Central memory CD4-positive, alpha-beta T cell (primary cell): Measurements from ENCODE around the gene ETV3.

Source experiments
- DNase-seq: peaks from one replicate; pipeline ENCODE4 v3.0.0; 2022

Gene ETV3

DNA sequence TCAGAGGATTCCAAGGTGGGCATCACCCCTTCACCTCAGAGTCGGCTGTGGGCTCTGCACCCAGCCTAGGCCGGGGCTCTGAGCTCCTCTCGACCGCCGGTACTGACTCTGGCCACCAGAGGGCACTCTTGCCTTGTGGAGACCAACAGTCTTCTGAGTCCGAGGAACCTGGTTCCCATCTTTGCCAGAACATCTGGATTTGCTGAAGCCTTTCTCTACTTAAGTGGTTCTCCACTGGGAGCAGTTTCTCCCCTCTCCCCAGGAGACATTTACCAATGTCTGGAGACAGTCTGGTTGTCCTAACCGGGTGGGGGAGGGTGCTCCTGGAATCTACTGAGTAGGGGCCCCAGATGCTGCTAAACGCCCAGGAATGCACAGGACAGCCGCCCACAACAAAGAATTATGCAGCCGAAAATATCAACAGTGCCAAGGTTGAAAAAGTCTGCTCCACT, 48.0 kb downstream of the ETV3 start:
- peak; percentile 72 for DNase-seq

DNA sequence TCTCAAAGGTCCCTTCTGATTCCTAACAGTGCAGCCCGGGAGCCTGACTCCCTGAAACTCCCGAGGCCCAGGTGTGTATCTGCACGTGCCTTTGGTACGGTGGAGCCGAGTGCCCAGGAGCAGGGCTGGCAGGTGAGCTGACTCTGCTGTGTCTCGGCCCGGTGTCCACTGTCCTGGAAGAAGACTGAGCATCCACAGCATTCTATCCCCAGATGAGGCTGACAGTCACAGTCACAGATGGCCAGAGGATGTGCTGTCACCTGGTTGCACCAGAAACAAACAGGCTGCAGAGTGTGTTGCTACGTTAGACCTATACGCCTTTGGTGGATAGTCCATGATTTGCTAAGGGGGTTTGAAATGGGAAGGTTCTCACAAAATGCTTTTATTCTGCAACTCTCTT, 48.4 kb downstream of the ETV3 start:
- DNase-seq: no peak

DNA sequence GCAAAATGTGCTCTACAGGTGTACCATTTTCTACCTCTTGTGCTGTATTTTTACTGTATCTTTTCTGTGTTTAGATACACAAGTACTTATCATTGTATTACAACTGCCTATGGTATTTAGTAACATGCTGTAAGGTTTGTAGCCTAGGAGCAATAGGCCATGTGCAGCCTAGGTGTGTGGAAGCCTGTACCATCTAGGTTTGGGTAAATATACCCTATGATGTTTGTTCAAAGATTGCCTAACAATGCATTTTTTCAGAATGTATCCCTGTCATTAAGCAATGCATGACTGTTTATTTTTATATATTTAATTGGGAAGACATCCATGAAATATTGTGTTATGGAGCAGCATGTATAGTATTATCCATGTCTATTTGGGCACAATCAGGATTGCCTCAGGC, 49.6 kb downstream of the ETV3 start:
- DNase-seq: no peak

DNA sequence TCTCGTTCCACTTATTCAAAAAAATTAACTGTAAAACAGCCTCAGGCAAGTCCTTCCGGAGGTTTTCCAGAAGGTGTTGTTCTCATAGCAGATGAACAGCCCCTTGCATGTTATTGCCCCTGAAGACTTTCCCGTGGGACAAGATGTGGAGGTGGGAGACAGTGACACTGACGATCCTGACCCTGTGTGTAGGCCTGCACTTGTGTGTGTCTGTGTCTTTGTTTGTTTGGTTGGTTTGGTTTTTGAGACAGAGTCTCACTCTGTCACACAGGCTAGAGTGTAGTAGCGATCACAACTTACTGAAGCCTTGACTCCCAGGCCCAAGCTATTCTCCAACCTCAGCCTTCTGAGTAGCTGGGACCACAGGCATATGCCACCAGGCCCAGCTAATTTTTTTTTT, 51.2 kb downstream of the ETV3 start:
- DNase-seq: no peak

DNA sequence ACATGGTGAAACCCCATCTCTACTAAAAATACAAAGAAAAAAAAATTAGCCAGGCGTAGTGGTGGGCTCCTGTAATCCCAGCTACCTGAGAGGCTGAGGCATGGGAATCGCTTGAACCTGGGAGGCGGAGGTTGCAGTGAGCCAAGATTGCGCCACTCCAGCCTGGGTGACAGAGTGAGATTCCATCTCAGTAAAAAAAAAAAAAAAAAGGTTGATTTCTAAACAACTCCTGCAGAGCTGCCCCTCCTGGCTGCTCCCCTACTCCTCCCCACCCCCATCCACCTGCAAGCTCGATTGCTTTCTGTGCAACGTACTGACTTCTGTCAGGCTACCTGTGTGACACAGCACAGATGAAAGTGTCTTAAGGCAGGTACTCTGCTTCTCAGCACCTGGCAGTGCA, 51.9 kb downstream of the ETV3 start:
- DNase-seq: no peak

DNA sequence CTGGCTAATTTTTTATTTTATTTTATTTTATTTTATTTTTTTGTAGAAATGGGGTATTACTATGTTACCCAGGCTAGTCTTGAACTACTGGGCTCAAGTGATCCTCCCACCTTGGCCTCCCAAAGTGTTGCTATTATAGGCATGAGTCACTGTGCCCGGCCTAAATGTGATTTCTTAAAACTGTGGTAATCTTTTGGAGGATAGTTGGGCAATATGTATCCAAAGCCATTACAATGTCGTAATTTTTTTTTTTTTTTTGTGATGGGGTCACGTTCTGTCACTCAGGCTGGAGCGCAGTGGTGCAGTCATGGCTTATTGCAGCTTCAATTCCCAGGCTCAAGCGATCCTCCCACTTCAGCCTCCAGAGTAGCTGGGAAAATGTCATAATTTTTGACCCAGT, 52.8 kb downstream of the ETV3 start:
- DNase-seq: no peak

DNA sequence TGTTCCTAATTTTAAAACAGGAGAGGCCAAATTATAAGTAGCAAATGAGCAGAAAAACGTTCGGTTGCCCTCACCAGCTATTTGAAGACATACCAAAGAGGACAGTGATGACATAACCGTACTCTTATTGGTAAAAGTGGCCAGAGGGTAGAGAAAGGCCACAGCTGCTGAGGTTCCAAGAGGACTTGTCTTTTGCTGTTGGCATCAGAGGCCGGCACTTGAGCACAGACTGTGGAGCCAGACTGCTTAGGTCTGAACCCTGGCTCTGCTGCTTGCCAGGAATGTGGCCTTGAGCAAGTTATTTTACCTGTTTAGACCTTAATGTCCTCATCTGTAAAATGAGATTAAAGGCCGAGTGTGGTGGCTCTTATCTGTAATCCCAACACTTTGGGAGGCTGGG, 53.5 kb downstream of the ETV3 start:
- DNase-seq: no peak

DNA sequence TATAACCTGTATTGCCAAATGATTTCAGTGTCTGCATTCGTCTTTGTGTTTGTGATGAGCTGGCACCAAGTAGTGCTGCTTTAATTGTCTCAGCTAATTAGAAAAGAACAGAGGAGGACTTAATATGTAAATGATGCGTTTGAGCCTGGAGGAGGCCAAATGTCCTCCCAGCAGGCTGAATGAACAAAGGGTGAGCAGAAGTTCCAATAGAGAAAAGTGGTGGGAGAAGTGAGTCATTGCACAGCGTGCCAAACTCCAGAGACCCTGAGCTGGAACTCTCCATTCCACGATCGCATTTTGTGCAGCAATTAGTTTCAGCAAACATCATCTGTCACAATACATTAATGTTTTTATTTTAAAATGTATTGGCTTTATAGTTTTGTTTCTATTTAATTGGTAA, 56.5 kb downstream of the ETV3 start:
- no peak for DNase-seq

DNA sequence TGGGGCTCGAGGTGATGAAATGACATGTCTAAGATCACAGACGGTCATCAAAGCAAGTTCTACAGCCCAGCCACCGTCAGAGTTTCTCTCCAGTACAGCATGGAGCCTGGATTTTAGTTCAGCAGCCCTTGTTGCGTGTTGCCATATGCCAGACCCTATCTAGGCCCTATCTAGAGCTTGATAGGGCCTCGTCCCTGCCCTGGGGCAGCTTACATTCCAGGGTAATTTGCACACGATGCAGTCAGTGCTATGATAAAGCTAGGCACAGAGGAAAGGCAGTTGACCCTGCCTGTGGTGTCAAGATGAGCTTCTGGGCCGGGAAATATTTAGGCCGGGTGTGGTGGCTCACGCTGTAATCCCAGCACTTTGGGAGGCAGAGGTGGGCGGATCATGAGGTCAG, 57.5 kb downstream of the ETV3 start:
- DNase-seq: no peak

DNA sequence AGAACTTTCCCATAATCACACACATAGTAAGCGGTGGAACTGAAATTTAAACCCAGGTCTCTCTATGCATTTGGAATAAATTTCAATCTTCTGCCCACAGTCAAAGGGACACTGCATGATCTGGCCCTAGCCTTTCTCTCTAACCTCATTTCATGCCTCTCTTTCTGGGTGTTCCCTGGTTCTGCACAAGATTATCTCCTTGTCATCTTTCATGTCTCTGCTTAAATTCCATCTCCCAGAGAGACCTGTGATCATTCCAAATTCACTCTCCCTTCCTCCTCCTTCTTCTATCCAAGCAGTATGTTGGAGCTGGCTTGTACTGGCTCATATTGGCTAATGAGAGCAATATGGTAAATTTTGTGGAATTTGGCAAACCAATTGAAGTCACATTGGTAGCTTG, 60.8 kb downstream of the ETV3 start:
- DNase-seq: no peak

DNA sequence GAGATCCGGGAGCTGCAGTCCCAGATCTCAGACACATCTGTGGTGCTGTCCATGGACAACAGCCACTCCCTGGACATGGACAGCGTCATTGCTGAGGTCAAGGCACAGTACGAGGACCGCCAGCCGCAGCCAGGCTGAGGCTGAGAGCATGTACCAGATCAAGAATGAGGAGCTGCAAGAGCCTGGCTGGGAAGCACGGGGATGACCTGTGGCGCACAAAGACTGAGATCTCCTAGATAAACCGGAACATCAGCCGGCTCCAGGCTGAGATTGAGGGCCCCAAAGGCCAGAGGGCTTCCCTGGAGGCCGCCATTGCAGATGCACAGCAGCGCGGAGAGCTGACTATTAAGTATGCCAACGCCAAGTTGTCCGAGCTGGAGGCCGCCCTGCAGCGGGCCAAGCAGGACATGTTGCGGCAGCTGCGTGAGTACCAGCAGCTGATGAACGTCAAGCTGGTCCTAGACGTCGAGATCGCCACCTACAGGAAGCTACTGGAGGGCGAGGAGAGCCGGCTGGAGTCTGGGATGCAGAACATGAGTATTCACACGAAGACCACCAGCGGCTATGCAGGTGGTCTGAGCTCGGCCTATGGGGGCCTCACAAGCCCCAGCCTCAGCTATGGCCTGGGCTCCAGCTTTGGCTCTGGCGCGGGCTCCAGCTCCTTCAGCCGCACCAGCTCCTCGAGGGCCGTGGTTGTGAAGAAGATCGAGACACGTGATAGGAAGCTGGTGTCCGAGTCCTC, 64.1 kb downstream of the ETV3 start:
- no peak for DNase-seq
